Sigmoid colon (tissue), 7 donors: ENCODE data around the gene MYL6B. TPM values are rescaled to one million over a fixed set of nuclear protein-coding genes. Genes with fewer than 3 reads are reported as not detected.

Source experiments
- DNase-seq: peaks from one replicate; pipeline ENCODE4 v3.0.0-alpha.2; 2019
- H3K27ac ChIP-seq, 4 donors: fragments of 200-600 bp; sonication (generic); one replicate each; pipeline ENCODE4 v1.5.1; 2016 to 2019; ENCODE audit warnings: mild to moderate bottlenecking in 1 of 4
- H3K27me3 ChIP-seq, 3 donors: fragments of 200-600 bp; sonication (generic); one replicate each; pipeline ENCODE4 v1.5.1; 2019; ENCODE audit warnings: mild to moderate bottlenecking in 1 of 3
- H3K36me3 ChIP-seq, 4 donors: fragments of 200-600 bp; sonication (generic); one replicate each; pipeline ENCODE4 v1.5.1; 2016 to 2019
- H3K4me1 ChIP-seq, 4 donors: fragments of 200-600 bp; sonication (generic); one replicate each; pipeline ENCODE4 v1.5.1; 2017 to 2019
- H3K4me3 ChIP-seq, 4 donors: fragments of 200-600 bp; sonication (generic); one replicate each; pipeline ENCODE4 v1.5.1; 2017 to 2019; ENCODE audit warnings: mild to moderate bottlenecking in 2 of 4, moderate library complexity in 1 of 4
- H3K9me3 ChIP-seq, 4 donors: fragments of 200-600 bp in 3 of 4; sonication (generic) in 3 of 4; one replicate each; pipeline versions ENCODE4 v1.5.1 to v1.6.1; 2013 to 2019
- CTCF ChIP-seq, 4 experiments: fragments of 450-650 bp in 3 of 4; fragments of 200-600 bp in 1 of 4; IDR thresholded peaks; one replicate each; pipeline ENCODE4 v1.5.1; 2016 to 2019; ENCODE audit warnings: antibody characterized with exemption in 4 of 4, mild to moderate bottlenecking in 3 of 4, moderate library complexity in 2 of 4
- EP300 ChIP-seq, 4 donors: sonication (generic); formaldehyde crosslinking; IDR thresholded peaks; one replicate each; pipeline ENCODE4 v1.6.1; 2017; ENCODE audit warnings: antibody characterized with exemption in 4 of 4
- POLR2A ChIP-seq, 2 donors: fragments of 450-650 bp; IDR thresholded peaks; one replicate each; pipeline ENCODE4 v1.6.1; 2016; ENCODE audit warnings: antibody characterized with exemption in 2 of 2, mild to moderate bottlenecking in 2 of 2, moderate library complexity in 2 of 2
- POLR2AphosphoS5 ChIP-seq, 4 donors: sonication (generic); formaldehyde crosslinking; IDR thresholded peaks; one replicate each; pipeline ENCODE4 v1.6.1; 2017; ENCODE audit warnings: antibody characterized with exemption in 4 of 4
- WGBS, 2 donors: extraction: QIAGEN DNeasy Blood & Tissue Kit; methylation state at CpG; one replicate each; pipeline ENCODE4 v1.1.7; 2013; 5-methylcytosine and 5-hydroxymethylcytosine counted together
- intact Hi-C: fragments of 100-400 bp; cut with DNase I; formaldehyde crosslinking; loops from one replicate; pipeline ENCODE4 v1.15.1; 2023
- polyA plus RNA-seq, 3 donors: library from polyadenylated mRNA; stranded (reverse); fragments of 200-250 nt; gene quantifications; one replicate each; pipeline ENCODE4 v1.2.3, GENCODE V29; 2013
- total RNA-seq, 4 donors: library from RNA; depleted of rRNA; stranded (reverse); fragments of >200 nt; gene quantifications; one replicate each; pipeline ENCODE4 v1.1.0, GENCODE V29; 2016
- donor health status: healthy with polysubstance abuse.
- donor health status: Bipolar disorder and iron deficiency.
- donor health status: healthy.

The MYL6B gene
- total and polyA plus RNA-seq, 7 donors, result 26.4 to 90.6 (median 51.4) TPM

- peaks cover 14 to 28% (median 20%) of the 10 kb centered on the region in 4 donors for H3K36me3 ChIP-seq
- H3K4me1 ChIP-seq, result peaks cover 0 to 27% (median 21%) of the 10 kb centered on the region in 4 donors
- H3K4me3 ChIP-seq, result peak within 1 kb of the TSS; percentile 67 to 91 (median 78)
- 0% methylated on average over 60 of the region's 60 CpGs for WGBS, 2 donors
- intact Hi-C loops, result loop anchor here (1.0 to 5.0 kb wide), 3 partner anchors 25 to 107 kb away; partner anchors contain the start of gene SUOX
- no peaks in the 10 kb centered on the region for H3K27me3 ChIP-seq
- TF ChIP-seq POLR2AphosphoS5 (IDR thresholded peaks at IDR 0.05) (peak; percentile 69 to 91 (median 83)), POLR2A (IDR thresholded peaks at IDR 0.05) (peak; percentile 70 to 87), EP300 (IDR thresholded peaks at IDR 0.05) (peak in 1 of 4 donors; percentile 25), CTCF (IDR thresholded peaks at IDR 0.05) (no peak)
- no peaks in the 10 kb centered on the region for H3K9me3 ChIP-seq
- DNase-seq, result peak; percentile 99
- H3K27ac ChIP-seq, result peak within 1 kb of the TSS; percentile 84 to 93 (median 86)
Measured at GRCh38 chr12:56104109-56104814, 48.1 kb upstream of the MYL6B start, which contains the start of gene PA2G4. Gene PA2G4 (plus strand): TSS chr12:56104559. CDS start chr12:56104738, 179 bp downstream.

- H3K4me1 ChIP-seq, result peaks cover 0 to 27% (median 21%) of the 10 kb centered on the region in 4 donors
- no peak for DNase-seq
- WGBS, 2 donors, result 0 to 1% methylated on average over 40 of the region's 40 CpGs
- no peaks in the 10 kb centered on the region for H3K9me3 ChIP-seq
- H3K36me3 ChIP-seq, result peaks cover 22 to 35% (median 25%) of the 10 kb centered on the region in 4 donors
- TF ChIP-seq EP300 (IDR thresholded peaks at IDR 0.05) (no peak), POLR2AphosphoS5 (IDR thresholded peaks at IDR 0.05) (no peak), POLR2A (IDR thresholded peaks at IDR 0.05) (no peak), CTCF (IDR thresholded peaks at IDR 0.05) (no peak)
- peak overlapping the region; percentile 84 to 93 (median 86) for H3K27ac ChIP-seq
- intact Hi-C loops, result loop anchor here (1.0 to 5.0 kb wide), 3 partner anchors 26 to 108 kb away; partner anchors contain the start of gene SUOX
- H3K27me3 ChIP-seq, result no peaks in the 10 kb centered on the region
- peak overlapping the region; percentile 67 to 91 (median 78) for H3K4me3 ChIP-seq
Measured at GRCh38 chr12:56104815-56105608, 47.4 kb upstream of the MYL6B start.

- H3K36me3 ChIP-seq, result peaks cover 27 to 41% (median 31%) of the 10 kb centered on the region in 4 donors
Measured at GRCh38 chr12:56105609-56105902, 46.8 kb upstream of the MYL6B start.

GRCh38 chr12:56107242-56107641 is 45.1 kb upstream of the MYL6B start:
- H3K27me3 ChIP-seq, result no peaks in the 10 kb centered on the region
- peaks cover 36 to 57% (median 48%) of the 10 kb centered on the region in 4 donors for H3K36me3 ChIP-seq

More at GRCh38 chr12:56105609-56105902, 46.8 kb upstream of the MYL6B start:
- intact Hi-C loops, result no loop called here
- Histone ChIP-seq H3K27ac (peak overlapping the region in 2 of 4 donors; percentile 84 to 86), H3K4me1 (peaks cover 0 to 27% (median 21%) of the 10 kb centered on the region in 4 donors), H3K27me3 (no peaks in the 10 kb centered on the region), H3K4me3 (peak overlapping the region; percentile 67 to 91 (median 78)), H3K9me3 (no peaks in the 10 kb centered on the region)
- DNase-seq, result no peak
- TF ChIP-seq POLR2A (IDR thresholded peaks at IDR 0.05) (no peak), CTCF (IDR thresholded peaks at IDR 0.05) (no peak), EP300 (IDR thresholded peaks at IDR 0.05) (no peak), POLR2AphosphoS5 (IDR thresholded peaks at IDR 0.05) (no peak)
- WGBS, 2 donors, result 11 to 24% methylated on average over 2 of the region's 2 CpGs

GRCh38 chr12:56110571-56110970 is 41.8 kb upstream of the MYL6B start:
- Histone ChIP-seq H3K27me3 (no peaks in the 10 kb centered on the region), H3K9me3 (no peaks in the 10 kb centered on the region), H3K36me3 (peaks cover 43 to 76% (median 61%) of the 10 kb centered on the region in 4 donors), H3K4me1 (peaks cover 0 to 14% (median 11%) of the 10 kb centered on the region in 4 donors), H3K27ac (no peak overlapping the region), H3K4me3 (no peak overlapping the region)
- DNase-seq, result no peak
- intact Hi-C loops, result no loop called here
- TF ChIP-seq POLR2AphosphoS5 (IDR thresholded peaks at IDR 0.05), result no peak
- no peak for TF ChIP-seq EP300 (IDR thresholded peaks at IDR 0.05)
- no peak for TF ChIP-seq CTCF (IDR thresholded peaks at IDR 0.05)
- TF ChIP-seq POLR2A (IDR thresholded peaks at IDR 0.05), result no peak
- WGBS, 2 donors, result 93 to 96% methylated on average over 5 of the region's 5 CpGs

More at GRCh38 chr12:56107242-56107641, 45.1 kb upstream of the MYL6B start:
- no peaks in the 10 kb centered on the region for H3K9me3 ChIP-seq
- H3K4me3 ChIP-seq, result no peak overlapping the region
- DNase-seq, result no peak
- WGBS, 2 donors, result 95 to 96% methylated on average over 3 of the region's 3 CpGs
- H3K4me1 ChIP-seq, result peaks cover 0 to 27% (median 21%) of the 10 kb centered on the region in 4 donors
- no peak overlapping the region for H3K27ac ChIP-seq
- no peak for TF ChIP-seq EP300 (IDR thresholded peaks at IDR 0.05)
- intact Hi-C loops, result no loop called here
